Tibial artery (tissue), 4 donors: ENCODE measurements around the gene SCPEP1.

Experiments used
- DNase-seq, 2 donors: peaks; one replicate each; pipeline ENCODE4 v3.0.0-alpha.2; 2019
- H3K27ac ChIP-seq, 2 donors: fragments of 200-600 bp; sonication (generic) in 1 of 2; 1 replicate in 1 of 2; 2 replicates in 1 of 2; pipeline ENCODE4 v1.5.1; 2018 to 2019; ENCODE audit warnings: mild to moderate bottlenecking in 1 of 2
- H3K27me3 ChIP-seq, 2 donors: fragments of 200-600 bp; sonication (generic) in 1 of 2; one replicate each; pipeline versions ENCODE4 v1.5.1 to v1.6.0; 2016 to 2019
- H3K36me3 ChIP-seq, 3 donors: fragments of 200-600 bp; sonication (generic) in 2 of 3; one replicate each; pipeline ENCODE4 v1.5.1; 2016 to 2019; ENCODE audit warnings: mild to moderate bottlenecking in 2 of 3
- H3K4me1 ChIP-seq, 4 donors: fragments of 200-600 bp; sonication (generic) in 2 of 4; 1 replicate in 3 of 4; 2 replicates in 1 of 4; pipeline ENCODE4 v1.5.1; 2016 to 2019
- H3K4me3 ChIP-seq, 2 donors: fragments of 200-600 bp; sonication (generic) in 1 of 2; 1 replicate in 1 of 2; 2 replicates in 1 of 2; pipeline ENCODE4 v1.5.1; 2018 to 2019; ENCODE audit warnings: mild to moderate bottlenecking in 2 of 2
- H3K9me3 ChIP-seq, 3 donors: fragments of 200-600 bp; sonication (generic) in 1 of 3; one replicate each; pipeline ENCODE4 v1.5.1; 2016 to 2019
- CTCF ChIP-seq, 2 experiments: fragments of 200-600 bp in 1 of 2; fragments of 450-650 bp in 1 of 2; IDR thresholded peaks; one replicate each; pipeline ENCODE4 v1.5.1; 2017 to 2019; ENCODE audit warnings: antibody characterized with exemption in 2 of 2, mild to moderate bottlenecking in 1 of 2, moderate library complexity in 1 of 2
- intact Hi-C: fragments of 100-400 bp; cut with DNase I; formaldehyde crosslinking; loops from one replicate; pipeline ENCODE4 v1.15.0; 2023; ENCODE audit warnings: low total_unique reads

Gene SCPEP1

GRCh38 chr17:56977673-56978395 is at the start of gene SCPEP1:
SCPEP1 (plus strand) TSS chr17:56978131; CDS start chr17:56978160, 29 bp downstream.
- intact Hi-C loops = no loop called here

GRCh38 chr17:56928586-56928985 is 49.3 kb upstream of the SCPEP1 start:
- no peaks in the 10 kb centered on the region for H3K4me1 ChIP-seq
- peaks cover 0 to 5% (median 4%) of the 10 kb centered on the region in 3 donors for H3K36me3 ChIP-seq
- no peaks in the 10 kb centered on the region for H3K27me3 ChIP-seq
- no peaks in the 10 kb centered on the region for H3K9me3 ChIP-seq
- no peak for DNase-seq
- no peak overlapping the region for H3K4me3 ChIP-seq
- TF ChIP-seq CTCF (IDR thresholded peaks at IDR 0.05) = no peak
- intact Hi-C loops = no loop called here
- no peak overlapping the region for H3K27ac ChIP-seq

More at GRCh38 chr17:56977673-56978395, at the start of gene SCPEP1:
- no peak for TF ChIP-seq CTCF (IDR thresholded peaks at IDR 0.05)
- H3K4me3 ChIP-seq = peak within 1 kb of the TSS; percentile 58 to 63
- DNase-seq = peak; percentile 86 to 93
- H3K36me3 ChIP-seq = peaks cover 5 to 15% (median 7%) of the 10 kb centered on the region in 3 donors
- H3K27ac ChIP-seq = peak within 1 kb of the TSS; percentile 53 to 72
- H3K27me3 ChIP-seq = no peaks in the 10 kb centered on the region
- no peaks in the 10 kb centered on the region for H3K9me3 ChIP-seq
- H3K4me1 ChIP-seq = peaks cover 0 to 18% (median 8%) of the 10 kb centered on the region in 4 donors

GRCh38 chr17:56929362-56929969 is 48.5 kb upstream of the SCPEP1 start:
- H3K4me1 ChIP-seq = no peaks in the 10 kb centered on the region
- H3K36me3 ChIP-seq = peaks cover 0 to 13% (median 12%) of the 10 kb centered on the region in 3 donors
- no peak overlapping the region for H3K27ac ChIP-seq
- no peak for DNase-seq
- TF ChIP-seq CTCF (IDR thresholded peaks at IDR 0.05) = no peak
- H3K9me3 ChIP-seq = no peaks in the 10 kb centered on the region
- intact Hi-C loops = no loop called here
- H3K4me3 ChIP-seq = no peak overlapping the region
- H3K27me3 ChIP-seq = no peaks in the 10 kb centered on the region

GRCh38 chr17:56930739-56931337 is 47.1 kb upstream of the SCPEP1 start:
- H3K36me3 ChIP-seq = peaks cover 5 to 25% (median 18%) of the 10 kb centered on the region in 3 donors
- intact Hi-C loops = no loop called here
- no peak overlapping the region for H3K4me3 ChIP-seq
- no peaks in the 10 kb centered on the region for H3K27me3 ChIP-seq
- H3K27ac ChIP-seq = no peak overlapping the region
- DNase-seq = no peak
- TF ChIP-seq CTCF (IDR thresholded peaks at IDR 0.05) = no peak
- H3K4me1 ChIP-seq = no peaks in the 10 kb centered on the region
- no peaks in the 10 kb centered on the region for H3K9me3 ChIP-seq

GRCh38 chr17:56933151-56933745 is 44.7 kb upstream of the SCPEP1 start:
- Histone ChIP-seq H3K4me1 (no peaks in the 10 kb centered on the region), H3K9me3 (no peaks in the 10 kb centered on the region), H3K36me3 (peaks cover 12 to 50% (median 41%) of the 10 kb centered on the region in 3 donors), H3K4me3 (no peak overlapping the region), H3K27me3 (no peaks in the 10 kb centered on the region), H3K27ac (no peak overlapping the region)
- intact Hi-C loops = no loop called here
- no peak for TF ChIP-seq CTCF (IDR thresholded peaks at IDR 0.05)
- no peak for DNase-seq
